Left lung (tissue), 10 donors: ENCODE results near the gene ATP6AP1. TPM values are rescaled to one million over a fixed set of nuclear protein-coding genes. Genes with fewer than 3 reads are reported as not detected.
"Not testable (repeated sequence)": the region's sequence is repeated elsewhere in the genome, so short reads cannot be mapped to it uniquely, and the experiment has no call there.

ENCODE experiments used
- ATAC-seq: fragments of 200-7000 bp; cut with Tn5 transposase; one replicate; pipeline ENCODE4 v1.9.1; 2020; ENCODE audit warnings: moderate library complexity
- DNase-seq, 4 donors: peaks; one replicate each; pipeline ENCODE4 v3.0.0-alpha.2; 2013 to 2020
- H3K27ac ChIP-seq, 2 donors: fragments of 200-600 bp; sonication (generic) in 1 of 2; one replicate each; pipeline versions ENCODE4 v1.5.0 to v1.8.0; 2020 to 2021
- H3K27me3 ChIP-seq, 2 donors: fragments of 200-600 bp; sonication (generic) in 1 of 2; one replicate each; pipeline versions ENCODE4 v1.5.0 to v1.8.0; 2020 to 2021
- H3K36me3 ChIP-seq, 2 donors: fragments of 200-600 bp; sonication (generic) in 1 of 2; one replicate each; pipeline versions ENCODE4 v1.5.0 to v1.8.0; 2020 to 2021
- H3K4me1 ChIP-seq, 2 donors: fragments of 200-600 bp; one replicate each; pipeline ENCODE4 v1.8.0; 2021
- H3K4me3 ChIP-seq, 2 donors: fragments of 200-600 bp; sonication (generic) in 1 of 2; one replicate each; pipeline versions ENCODE4 v1.5.0 to v1.8.0; 2020 to 2021; ENCODE audit warnings: mild to moderate bottlenecking in 1 of 2
- H3K9me3 ChIP-seq, 2 donors: fragments of 200-600 bp; sonication (generic) in 1 of 2; one replicate each; pipeline versions ENCODE4 v1.5.0 to v1.8.0; 2020 to 2021
- CTCF ChIP-seq, 2 donors: fragments of 200-600 bp; sonication (generic) in 1 of 2; IDR thresholded peaks; one replicate each; pipeline versions ENCODE4 v1.5.0 to v1.8.0; 2021; ENCODE audit warnings: antibody characterized with exemption in 2 of 2
- intact Hi-C, 2 donors: fragments of 100-400 bp; cut with DNase I; formaldehyde crosslinking; loops; one replicate each; pipeline versions ENCODE4 v1.11.2 to v1.14.2; 2022
- polyA plus RNA-seq, 6 donors: library from polyadenylated mRNA; unstranded; fragments of 120-200 nt; gene quantifications; one replicate each; pipeline ENCODE4 v1.2.1, GENCODE V29; 2013; ENCODE audit not compliant: insufficient read length in 6 of 6
- total RNA-seq, 2 donors: library from RNA; stranded (reverse); fragmentation: NEBNext Ultra II Directional; extraction: Animal tissue kit (Norgen Biotek cat#: 25700); gene quantifications; one replicate each; pipeline ENCODE4 v1.2.1, GENCODE V29; 2021
- donor health status: DM: no; HTN: yes; CAD: no.
- donor health status: DM: no; HTN: no; CAD: no.

ATP6AP1 gene
- total and polyA plus RNA-seq, 8 donors: 89.4 to 168 (median 98.7) TPM

- H3K4me3 ChIP-seq: no peak overlapping the region
- peak in 1 of 4 donors; percentile 29 for DNase-seq
- H3K9me3 ChIP-seq: no peaks in the 10 kb centered on the region
- intact Hi-C loops: no loop called here
- no peak overlapping the region for H3K27ac ChIP-seq
- no peak for TF ChIP-seq CTCF (IDR thresholded peaks at IDR 0.05)
- ATAC-seq: no peak
- H3K4me1 ChIP-seq: peaks cover 0 to 9% of the 10 kb centered on the region in 2 donors
- H3K36me3 ChIP-seq: no peaks in the 10 kb centered on the region
- H3K27me3 ChIP-seq: no peaks in the 10 kb centered on the region
Observed at GRCh38 chrX:154384284-154384892, 44.1 kb upstream of the ATP6AP1 start.

GRCh38 chrX:154388094-154388493, 40.4 kb upstream of the ATP6AP1 start:
- H3K27ac ChIP-seq, H3K27me3 ChIP-seq, H3K4me1 ChIP-seq, DNase-seq, H3K4me3 ChIP-seq, intact Hi-C loops, H3K9me3 ChIP-seq, H3K36me3 ChIP-seq: not testable (repeated sequence)
- peak; percentile 55 for ATAC-seq

DNA sequence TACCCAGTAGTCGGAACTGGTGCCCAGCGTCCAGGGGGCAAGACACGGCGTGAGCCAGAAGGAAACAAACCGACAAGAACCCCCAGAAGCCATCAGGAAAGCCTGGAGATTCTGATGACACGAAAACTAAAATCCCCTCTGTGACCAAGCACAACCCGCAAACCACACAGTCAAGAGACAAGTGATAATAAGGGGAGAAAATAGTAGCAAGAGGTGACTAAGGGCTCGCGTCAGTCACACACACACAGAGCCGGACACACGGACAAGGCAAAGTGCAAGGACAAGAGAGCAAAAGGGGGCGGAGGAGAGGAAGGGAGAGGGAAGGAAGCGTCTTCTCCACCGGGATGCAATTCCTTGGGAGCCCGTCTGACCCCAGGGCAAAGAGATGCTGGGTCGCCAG, 39.8 kb upstream of the ATP6AP1 start:
- H3K27ac ChIP-seq, H3K9me3 ChIP-seq, DNase-seq, intact Hi-C loops, H3K4me1 ChIP-seq, H3K27me3 ChIP-seq, H3K4me3 ChIP-seq, H3K36me3 ChIP-seq: not testable (repeated sequence)
- ATAC-seq: peak; percentile 3

DNA sequence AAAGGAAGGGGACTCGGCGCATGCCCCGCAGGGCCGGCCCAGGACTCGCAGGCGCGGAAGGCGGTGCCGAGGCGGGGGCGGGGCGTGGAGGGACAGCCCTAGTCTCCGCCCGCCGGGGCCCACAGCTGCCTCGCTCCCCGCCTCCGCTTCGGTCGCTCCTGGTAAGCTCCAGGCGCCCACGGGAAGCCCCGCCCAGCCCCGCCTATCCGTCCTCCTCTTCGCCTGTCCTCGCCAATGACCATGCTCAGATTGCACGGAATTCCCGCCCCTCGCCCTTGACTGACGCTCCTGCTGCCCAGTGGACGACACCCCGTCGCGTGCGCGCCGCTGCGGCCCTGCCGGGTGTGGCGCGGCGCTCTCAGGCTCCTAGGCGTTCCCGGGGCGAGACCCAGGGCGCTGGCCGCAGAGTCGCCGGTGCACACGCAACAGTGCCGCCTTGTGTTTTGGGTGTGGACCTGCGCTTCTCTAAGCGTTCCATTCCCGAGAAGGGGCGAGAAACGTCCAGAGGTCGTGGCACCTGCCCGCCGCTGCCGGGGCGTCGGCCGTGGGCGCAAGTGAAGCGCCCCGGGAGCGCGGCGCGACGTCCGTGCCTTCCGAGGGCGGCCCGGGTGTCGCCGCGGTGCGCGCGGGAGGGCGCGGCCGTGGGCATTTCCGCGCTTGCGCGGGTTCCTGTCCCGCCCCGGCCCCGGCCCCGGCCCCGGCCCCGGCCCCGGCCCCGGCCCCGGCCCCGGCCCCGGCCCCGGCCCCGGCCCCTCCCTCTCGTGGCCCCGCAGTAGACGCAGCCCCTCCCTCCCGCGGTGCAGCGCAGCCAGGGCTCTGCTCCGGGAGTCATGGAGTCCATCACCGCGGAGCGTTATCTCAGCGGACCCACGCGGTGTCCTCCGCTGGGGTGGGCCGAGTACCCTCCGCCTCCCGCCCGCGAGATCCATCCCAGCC, 38.4 kb upstream of the ATP6AP1 start:
- DNase-seq, H3K27me3 ChIP-seq, H3K36me3 ChIP-seq, H3K9me3 ChIP-seq, H3K4me1 ChIP-seq, intact Hi-C loops, H3K4me3 ChIP-seq: not testable (repeated sequence)
- peak overlapping the region; percentile 62 to 68 for H3K27ac ChIP-seq
- peak; percentile 87 for ATAC-seq

- H3K27me3 ChIP-seq, ATAC-seq, intact Hi-C loops, DNase-seq, H3K9me3 ChIP-seq: not testable (repeated sequence)
- peak overlapping the region in 1 of 2 donors; percentile 98 for H3K27ac ChIP-seq
- peaks cover 0 to 14% of the 10 kb centered on the region in 2 donors for H3K4me1 ChIP-seq
- H3K36me3 ChIP-seq: peaks cover 0 to 25% of the 10 kb centered on the region in 2 donors
- peak overlapping the region in 1 of 2 donors; percentile 56 for H3K4me3 ChIP-seq
Observed at GRCh38 chrX:154396363-154396762, 32.1 kb upstream of the ATP6AP1 start.

- peak; percentile 49 to 92 (median 75) for DNase-seq
Observed at GRCh38 chrX:154396973-154397887, 31.2 kb upstream of the ATP6AP1 start.

More at GRCh38 chrX:154396973-154397887, 31.2 kb upstream of the ATP6AP1 start:
- Histone ChIP-seq H3K27ac (peak overlapping the region; percentile 96 to 98), H3K4me1 (peaks cover 0 to 14% of the 10 kb centered on the region in 2 donors), H3K9me3 (no peaks in the 10 kb centered on the region), H3K27me3 (no peaks in the 10 kb centered on the region), H3K4me3 (peak overlapping the region; percentile 34 to 56), H3K36me3 (peaks cover 0 to 31% of the 10 kb centered on the region in 2 donors)
- intact Hi-C loops: no loop called here
- TF ChIP-seq CTCF (IDR thresholded peaks at IDR 0.05): no peak
- peak; percentile 83 for ATAC-seq
